Measurements from ENCODE around the gene SNAI3.
A peak's percentile ranks its signal among the peaks of the same experiment; 100 is the strongest.

Gene SNAI3

GRCh38 chr16:88634994-88635670 is 51.2 kb downstream of the SNAI3 start:
- peak overlapping the region; percentile 39 for H3K4me3 ChIP-seq (replicated peaks; ENCODE audit: low read depth, low read length)
- DNase-seq (ENCODE audit: extremely low read depth, low read depth): no peak
- TF ChIP-seq CTCF (IDR thresholded peaks at IDR 0.05; ENCODE audit: low read depth, low read length, missing control alignments): peak; percentile 13

- no peak for DNase-seq (ENCODE audit: extremely low read depth, low read depth)
- no peak for TF ChIP-seq CTCF (IDR thresholded peaks at IDR 0.05; ENCODE audit: low read depth, low read length, missing control alignments)
- H3K4me3 ChIP-seq (replicated peaks; ENCODE audit: low read depth, low read length): peak overlapping the region; percentile 39
These were observed 51.9 kb downstream of the SNAI3 start for GRCh38 chr16:88634141-88634993.

- peak; percentile 22 for TF ChIP-seq CTCF (IDR thresholded peaks at IDR 0.05; ENCODE audit: low read depth, low read length, missing control alignments)
- no peak for DNase-seq (ENCODE audit: extremely low read depth, low read depth)
- no peak overlapping the region for H3K4me3 ChIP-seq (replicated peaks; ENCODE audit: low read depth, low read length)
These were observed 52.6 kb downstream of the SNAI3 start for GRCh38 chr16:88633684-88634140.

- H3K4me3 ChIP-seq (replicated peaks; ENCODE audit: low read depth, low read length): no peak overlapping the region
- no peak for DNase-seq (ENCODE audit: extremely low read depth, low read depth)
- no peak for TF ChIP-seq CTCF (IDR thresholded peaks at IDR 0.05; ENCODE audit: low read depth, low read length, missing control alignments)
These were observed 53.7 kb downstream of the SNAI3 start for GRCh38 chr16:88632587-88632930.

DNA sequence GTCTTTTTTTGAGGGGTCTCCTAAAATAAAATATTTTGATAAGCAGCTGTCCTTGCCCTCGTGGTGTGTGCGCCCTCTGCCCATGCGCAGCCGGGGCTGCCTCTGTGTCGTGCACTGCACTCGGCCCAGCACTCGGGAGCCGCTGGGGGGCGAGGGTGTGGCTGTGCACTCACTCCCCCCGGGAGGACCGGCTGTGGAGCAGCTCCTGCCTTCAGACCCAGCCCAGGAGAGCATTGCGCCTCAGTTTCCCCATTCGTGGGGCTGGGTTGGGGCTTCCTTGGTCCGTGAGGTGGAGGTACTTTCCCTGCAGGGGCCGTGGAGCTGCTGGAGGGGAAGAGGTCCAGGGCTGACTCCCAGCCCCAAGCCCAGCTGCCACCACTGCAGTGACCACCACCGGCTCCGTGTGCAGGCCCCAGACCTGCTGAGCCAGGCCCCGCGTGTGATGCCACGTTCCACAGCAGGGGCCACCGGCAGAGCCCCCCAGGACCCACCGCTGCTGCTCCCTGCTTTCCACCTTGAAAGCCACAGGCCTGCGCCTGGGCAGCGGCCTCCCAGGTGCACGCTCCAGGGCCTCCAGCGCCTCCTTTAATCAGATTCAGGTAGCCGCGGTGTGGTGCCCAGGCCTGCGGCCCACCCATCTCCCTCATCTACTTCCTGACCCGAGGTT is 54.3 kb downstream of the SNAI3 start:
- H3K4me3 ChIP-seq (replicated peaks; ENCODE audit: low read depth, low read length): no peak overlapping the region
- TF ChIP-seq CTCF (IDR thresholded peaks at IDR 0.05; ENCODE audit: low read depth, low read length, missing control alignments): no peak
- no peak for DNase-seq (ENCODE audit: extremely low read depth, low read depth)

DNA sequence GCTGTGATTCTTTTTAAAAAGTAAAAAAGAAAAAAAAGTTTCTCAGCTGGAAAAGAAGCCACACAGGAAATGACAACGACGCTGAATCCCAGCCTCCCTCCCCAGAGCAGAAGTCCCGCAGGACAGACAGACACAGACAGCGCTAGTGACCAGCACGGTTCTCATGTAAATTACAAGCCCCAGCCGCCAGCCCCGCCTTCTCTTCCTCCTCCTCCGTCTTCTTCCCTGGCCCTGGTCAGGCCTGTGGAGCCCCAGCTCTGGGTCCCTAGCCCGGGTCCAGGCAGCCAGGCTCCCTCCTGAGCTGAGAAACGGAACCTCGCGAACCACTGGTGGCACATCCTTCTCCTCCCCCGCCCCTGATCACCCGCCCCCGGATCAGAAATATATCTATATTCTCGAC is 54.9 kb downstream of the SNAI3 start:
- no peak for TF ChIP-seq CTCF (IDR thresholded peaks at IDR 0.05; ENCODE audit: low read depth, low read length, missing control alignments)
- no peak for DNase-seq (ENCODE audit: extremely low read depth, low read depth)
- H3K4me3 ChIP-seq (replicated peaks; ENCODE audit: low read depth, low read length): no peak overlapping the region
